Spleen (tissue), 7 donors: ENCODE measurements around the gene SLC25A38.

ENCODE experiments used
- POLR2A ChIP-seq, 3 donors: fragments of 450-650 bp; IDR thresholded peaks; one replicate each; pipeline ENCODE4 v1.5.1; 2017; ENCODE audit warnings: antibody characterized with exemption in 3 of 3, mild to moderate bottlenecking in 1 of 3
- POLR2AphosphoS5 ChIP-seq, 3 donors: sonication (generic); formaldehyde crosslinking; IDR thresholded peaks; one replicate each; pipeline ENCODE4 v1.5.1; 2017; ENCODE audit warnings: antibody characterized with exemption in 3 of 3
- TF ChIP-seq, protein P1 (sequence below), 11 experiments: fragments of 200-600 bp in 7 of 11; fragments of 450-650 bp in 4 of 11; sonication (generic) in 4 of 11; IDR thresholded peaks in 8 of 11; conservative IDR thresholded peaks in 3 of 11; 1 replicate in 7 of 11; 2 replicates in 4 of 11; pipeline versions ENCODE4 v1.4.0 to v1.8.0; 2016 to 2021; ENCODE audit warnings: antibody characterized with exemption in 11 of 11, inconsistent platforms in 4 of 11, mild to moderate bottlenecking in 1 of 11
- donor health status: DM: no; HTN: no; CAD: no; lungs with moderate emphysema.
- donor health status: DM: no; HTN: no; CAD: no.
- donor health status: DM: no; HTN: no; CAD: no.

GRCh38 chr3:39388153-39388552 lies 5.0 kb downstream of the SLC25A38 start:
- TF ChIP-seq, protein P1, sequence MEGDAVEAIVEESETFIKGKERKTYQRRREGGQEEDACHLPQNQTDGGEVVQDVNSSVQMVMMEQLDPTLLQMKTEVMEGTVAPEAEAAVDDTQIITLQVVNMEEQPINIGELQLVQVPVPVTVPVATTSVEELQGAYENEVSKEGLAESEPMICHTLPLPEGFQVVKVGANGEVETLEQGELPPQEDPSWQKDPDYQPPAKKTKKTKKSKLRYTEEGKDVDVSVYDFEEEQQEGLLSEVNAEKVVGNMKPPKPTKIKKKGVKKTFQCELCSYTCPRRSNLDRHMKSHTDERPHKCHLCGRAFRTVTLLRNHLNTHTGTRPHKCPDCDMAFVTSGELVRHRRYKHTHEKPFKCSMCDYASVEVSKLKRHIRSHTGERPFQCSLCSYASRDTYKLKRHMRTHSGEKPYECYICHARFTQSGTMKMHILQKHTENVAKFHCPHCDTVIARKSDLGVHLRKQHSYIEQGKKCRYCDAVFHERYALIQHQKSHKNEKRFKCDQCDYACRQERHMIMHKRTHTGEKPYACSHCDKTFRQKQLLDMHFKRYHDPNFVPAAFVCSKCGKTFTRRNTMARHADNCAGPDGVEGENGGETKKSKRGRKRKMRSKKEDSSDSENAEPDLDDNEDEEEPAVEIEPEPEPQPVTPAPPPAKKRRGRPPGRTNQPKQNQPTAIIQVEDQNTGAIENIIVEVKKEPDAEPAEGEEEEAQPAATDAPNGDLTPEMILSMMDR (IDR thresholded peaks at IDR 0.05 in 8 of 11, conservative IDR thresholded peaks at IDR 0.05 in 3 of 11): no peak
- TF ChIP-seq POLR2A (IDR thresholded peaks at IDR 0.05) (no peak), POLR2AphosphoS5 (IDR thresholded peaks at IDR 0.05) (no peak)
